ENCODE measurements around the gene RAVER2.
"Not testable (repeated sequence)": the region's sequence is repeated elsewhere in the genome, so short reads cannot be mapped to it uniquely, and the experiment has no call there.

RAVER2 gene

GRCh38 chr1:64744492-64745180 lies at the start of gene RAVER2:
Gene RAVER2 (plus strand): TSS chr1:64745075. CDS start chr1:64745173, 98 bp downstream.
- peak; percentile 25 to 30 for DNase-seq (ENCODE audit: low read depth in 2 of 2)

GRCh38 chr1:64696879-64697278 lies 48.0 kb upstream of the RAVER2 start:
- no peak for DNase-seq (ENCODE audit: low read depth in 2 of 2)

DNA sequence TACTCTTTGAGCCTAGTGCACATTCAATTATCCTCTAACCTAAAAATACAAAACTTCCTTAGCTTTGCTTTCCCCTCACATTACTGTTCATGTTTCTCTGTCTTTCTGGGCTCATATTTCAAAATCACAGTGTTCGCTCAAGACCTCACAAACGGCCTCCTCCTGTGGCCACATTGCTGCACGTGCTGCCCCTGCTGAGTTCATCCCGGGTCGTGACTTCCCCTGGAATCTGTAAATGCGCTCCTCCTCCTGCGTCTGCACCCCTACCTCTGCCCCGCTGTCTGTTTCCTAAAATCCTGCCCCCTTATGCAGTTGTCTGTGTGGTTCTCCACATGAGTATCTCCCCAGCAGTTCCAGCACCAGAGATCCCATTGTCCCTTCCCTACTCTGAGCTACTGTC lies 45.5 kb upstream of the RAVER2 start:
- no peak for DNase-seq (ENCODE audit: low read depth in 2 of 2)

DNA sequence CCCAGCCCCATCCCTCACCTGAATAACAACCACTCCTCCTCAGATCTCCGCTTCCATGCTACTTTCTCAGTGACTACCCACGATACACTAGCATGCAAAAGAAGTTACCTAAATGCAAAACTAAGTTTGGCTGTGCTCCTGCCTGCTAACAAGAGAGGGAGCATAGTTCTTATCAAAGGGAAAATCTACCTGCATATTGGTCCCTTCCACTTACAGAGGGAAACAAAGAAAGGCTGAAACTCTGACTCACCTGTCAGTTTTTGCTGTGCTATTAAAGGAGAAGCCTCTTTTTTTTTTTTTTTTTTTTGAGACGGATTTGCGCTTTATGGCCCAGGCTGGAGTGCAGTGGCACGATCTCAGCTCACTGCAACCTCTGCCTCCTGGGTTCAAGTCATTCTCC lies 43.8 kb upstream of the RAVER2 start:
- no peak for DNase-seq (ENCODE audit: low read depth in 2 of 2)

GRCh38 chr1:64701886-64702285 lies 43.0 kb upstream of the RAVER2 start:
- DNase-seq (ENCODE audit: low read depth in 2 of 2): no peak

DNA sequence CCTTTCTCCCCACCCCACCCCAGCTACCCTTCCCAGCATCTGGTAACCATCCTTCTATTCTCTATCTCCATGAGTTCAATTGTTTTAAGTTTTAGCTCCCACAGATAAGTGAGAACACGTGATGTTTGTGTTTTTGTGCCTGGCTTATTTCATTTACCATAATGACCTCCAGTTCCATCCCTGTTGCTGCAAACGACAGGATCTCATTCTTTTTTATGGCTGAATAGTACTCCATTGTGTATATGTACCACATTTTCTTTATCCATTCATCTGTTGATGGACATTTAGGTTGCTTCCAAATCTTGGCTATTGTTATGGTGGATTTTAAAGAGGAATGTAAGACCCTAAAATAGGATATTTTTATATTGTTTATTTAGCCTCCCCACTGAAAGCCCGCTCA lies 42.2 kb upstream of the RAVER2 start:
- not testable (repeated sequence) for DNase-seq (ENCODE audit: low read depth in 2 of 2)

GRCh38 chr1:64703600-64703999 lies 41.3 kb upstream of the RAVER2 start:
- no peak for DNase-seq (ENCODE audit: low read depth in 2 of 2)

GRCh38 chr1:64705591-64705990 lies 39.3 kb upstream of the RAVER2 start:
- no peak for DNase-seq (ENCODE audit: low read depth in 2 of 2)

GRCh38 chr1:64711266-64711665 lies 33.6 kb upstream of the RAVER2 start:
- DNase-seq (ENCODE audit: low read depth in 2 of 2): no peak

DNA sequence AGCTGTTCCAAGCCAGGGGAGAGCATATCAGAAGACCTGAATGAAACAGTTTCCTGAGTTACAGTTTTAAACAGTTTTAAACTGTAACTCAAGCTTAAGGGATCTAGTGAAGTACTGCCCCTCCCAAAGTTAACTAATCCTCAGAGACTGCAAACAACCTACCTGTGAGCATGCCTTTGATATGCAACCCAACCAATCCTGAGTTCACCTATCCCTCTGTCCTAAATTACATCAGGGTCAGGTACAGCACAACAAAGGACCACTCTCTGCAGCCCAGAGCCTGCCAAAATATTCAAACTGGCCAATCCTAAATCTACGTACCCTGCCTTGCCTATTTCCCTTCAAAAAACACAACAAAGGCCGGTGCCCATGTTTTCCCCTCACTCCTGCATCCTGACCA lies 32.8 kb upstream of the RAVER2 start:
- DNase-seq (ENCODE audit: low read depth in 2 of 2): no peak

DNA sequence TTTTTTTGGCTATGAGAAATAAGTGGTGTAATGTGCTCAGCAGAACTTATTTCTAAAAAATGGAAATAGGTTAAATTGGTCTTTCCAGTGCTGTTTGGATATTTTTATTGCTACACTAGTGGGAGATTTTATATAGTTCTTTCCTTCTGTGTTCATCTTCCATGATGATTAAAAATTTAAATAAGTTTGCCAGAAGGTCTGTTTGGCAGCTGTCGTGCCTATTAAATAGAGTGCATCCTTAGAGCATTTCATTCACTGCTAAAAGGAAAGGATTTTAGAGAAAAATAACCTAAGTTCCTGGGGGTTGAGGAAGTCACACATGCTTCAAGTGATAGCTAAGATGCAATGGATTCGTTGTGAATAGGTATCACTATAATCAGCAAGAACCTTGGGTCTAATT lies 29.7 kb upstream of the RAVER2 start:
- DNase-seq (ENCODE audit: low read depth in 2 of 2): no peak

- no peak for DNase-seq (ENCODE audit: low read depth in 2 of 2)
Observed at GRCh38 chr1:64721135-64721534, 23.7 kb upstream of the RAVER2 start.

DNA sequence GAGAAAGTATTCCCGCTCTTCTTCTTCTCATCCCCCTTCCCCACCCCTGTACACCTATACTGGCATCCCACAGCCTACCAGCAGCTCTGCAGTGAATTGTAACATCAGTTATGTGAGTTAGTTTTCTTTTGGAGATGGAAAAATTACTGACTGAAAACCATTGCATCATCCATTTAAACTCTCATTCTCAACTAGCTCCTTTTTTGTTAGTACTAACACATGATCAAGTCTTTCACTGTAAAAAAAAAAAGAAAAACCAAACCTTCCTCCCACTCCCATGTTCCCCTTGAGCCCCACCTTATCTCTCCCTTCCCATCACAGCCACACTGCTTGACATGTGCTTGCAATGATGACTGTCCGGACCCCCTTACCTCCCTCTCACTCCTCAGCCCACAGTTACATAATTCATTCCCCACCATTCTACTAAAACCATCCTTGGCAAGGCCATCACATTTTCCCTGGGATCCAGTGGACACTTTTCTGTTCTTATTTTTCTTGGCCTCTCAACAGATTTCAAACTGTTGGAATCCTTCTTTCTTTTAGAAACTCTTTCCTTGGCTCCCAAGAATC lies 23.2 kb upstream of the RAVER2 start:
- DNase-seq (ENCODE audit: low read depth in 2 of 2): no peak

- DNase-seq (ENCODE audit: low read depth in 2 of 2): no peak
Observed at GRCh38 chr1:64727861-64728260, 17.0 kb upstream of the RAVER2 start.

- DNase-seq (ENCODE audit: low read depth in 2 of 2): no peak
Observed at GRCh38 chr1:64733581-64734286, 11.1 kb upstream of the RAVER2 start.

DNA sequence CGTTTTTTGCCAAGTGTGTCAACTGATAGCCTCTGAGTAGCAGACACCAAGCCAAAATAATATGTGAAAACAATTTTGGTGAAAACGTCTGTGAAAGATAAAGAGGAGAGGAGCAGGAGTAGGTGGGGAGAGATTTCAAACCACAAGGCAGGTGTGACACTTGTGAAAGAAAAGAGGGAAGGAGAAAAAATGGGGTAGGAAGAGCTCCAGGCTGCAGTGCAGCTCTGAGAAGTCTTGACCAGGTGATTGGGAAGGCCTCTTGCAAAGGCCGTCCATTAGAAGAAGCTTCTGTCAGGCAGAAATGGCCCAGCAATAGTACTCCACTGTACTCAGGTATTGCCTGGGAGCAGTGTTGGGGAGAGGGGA lies 10.6 kb upstream of the RAVER2 start:
- DNase-seq (ENCODE audit: low read depth in 2 of 2): no peak

GRCh38 chr1:64740687-64741086 lies 4.2 kb upstream of the RAVER2 start:
- DNase-seq (ENCODE audit: low read depth in 2 of 2): not testable (repeated sequence)

- DNase-seq (ENCODE audit: low read depth in 2 of 2): no peak
Observed at GRCh38 chr1:64743954-64744491, 852 bp upstream of the RAVER2 start.

DNA sequence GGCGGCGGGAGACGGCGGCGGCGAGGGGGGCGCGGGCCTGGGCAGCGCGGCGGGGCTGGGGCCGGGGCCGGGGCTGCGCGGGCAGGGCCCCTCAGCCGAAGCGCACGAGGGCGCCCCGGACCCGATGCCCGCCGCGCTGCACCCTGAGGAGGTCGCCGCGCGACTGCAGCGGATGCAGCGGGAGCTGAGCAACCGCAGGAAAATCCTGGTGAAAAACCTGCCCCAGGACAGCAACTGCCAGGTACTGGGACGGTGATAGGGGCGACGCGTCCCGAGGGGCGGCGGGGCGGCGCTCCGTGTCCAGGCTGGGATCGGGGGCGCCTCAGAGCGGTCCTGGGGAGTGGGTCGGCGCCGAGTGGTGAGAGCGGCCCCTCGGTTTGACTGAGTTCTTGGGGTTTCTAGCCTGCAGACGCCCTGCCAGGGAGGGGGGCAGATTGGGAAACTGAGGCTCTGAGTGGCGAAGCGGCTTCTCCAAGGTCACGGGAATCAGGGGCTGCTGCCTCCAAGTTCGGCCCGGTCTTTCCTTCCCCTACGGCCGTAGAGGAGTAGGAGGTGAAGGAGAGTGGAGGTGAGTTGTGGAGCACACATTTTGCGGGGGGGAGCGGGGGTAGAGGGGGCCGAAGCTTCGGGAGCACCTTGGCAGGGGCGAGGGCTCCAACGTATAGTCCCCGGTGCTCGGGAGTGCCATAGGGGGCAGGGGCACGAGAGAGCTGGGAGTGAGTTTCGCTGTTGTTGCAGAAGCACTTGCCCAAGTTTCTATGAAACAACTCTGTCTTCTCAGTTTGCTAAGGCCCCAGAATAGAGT lies 508 bp downstream of the RAVER2 start:
- no peak for DNase-seq (ENCODE audit: low read depth in 2 of 2)

DNA sequence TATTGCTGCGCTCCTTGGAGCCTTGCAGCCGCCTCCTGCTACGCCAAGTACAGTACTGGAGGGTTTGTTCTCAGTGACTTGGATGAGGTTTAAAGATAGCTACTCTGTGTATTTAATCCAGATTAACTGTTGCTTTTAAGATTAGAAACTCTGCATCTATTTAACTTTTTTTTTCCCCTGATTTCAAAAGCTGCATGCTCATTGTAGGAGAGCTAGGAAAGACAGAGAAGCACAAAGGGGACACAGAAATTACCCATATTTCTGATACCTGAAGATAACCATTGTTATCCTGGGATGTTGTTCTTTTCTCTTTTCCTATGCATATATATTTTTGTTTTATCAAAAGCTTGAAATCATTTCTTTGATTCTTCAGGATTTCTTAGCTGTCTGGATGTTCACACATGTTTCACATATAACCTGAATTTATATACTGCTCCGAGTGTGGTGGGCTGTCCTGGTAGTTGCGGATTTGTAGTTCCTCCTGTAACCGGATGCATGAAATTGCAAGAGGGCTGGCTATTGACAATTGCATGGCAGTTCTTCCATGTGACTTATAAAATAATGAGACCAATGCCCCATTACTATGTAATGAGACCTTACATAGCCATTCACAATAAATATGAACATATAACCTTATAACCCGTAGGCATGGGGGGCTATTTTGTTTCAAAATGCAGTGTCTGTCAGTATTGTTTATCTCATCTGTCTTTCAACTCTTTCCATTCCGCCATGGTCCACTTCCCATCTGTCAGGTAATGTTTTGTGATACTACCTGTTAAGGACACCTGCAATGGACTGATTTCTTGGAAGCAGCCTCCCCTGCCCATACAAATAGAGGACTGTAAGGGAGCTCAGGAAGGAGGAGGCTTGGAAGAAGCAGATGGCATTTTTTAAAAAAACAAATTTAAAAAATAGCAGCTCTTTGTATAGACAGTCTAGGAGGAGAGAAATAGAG lies 1.4 kb downstream of the RAVER2 start:
- no peak for DNase-seq (ENCODE audit: low read depth in 2 of 2)

DNA sequence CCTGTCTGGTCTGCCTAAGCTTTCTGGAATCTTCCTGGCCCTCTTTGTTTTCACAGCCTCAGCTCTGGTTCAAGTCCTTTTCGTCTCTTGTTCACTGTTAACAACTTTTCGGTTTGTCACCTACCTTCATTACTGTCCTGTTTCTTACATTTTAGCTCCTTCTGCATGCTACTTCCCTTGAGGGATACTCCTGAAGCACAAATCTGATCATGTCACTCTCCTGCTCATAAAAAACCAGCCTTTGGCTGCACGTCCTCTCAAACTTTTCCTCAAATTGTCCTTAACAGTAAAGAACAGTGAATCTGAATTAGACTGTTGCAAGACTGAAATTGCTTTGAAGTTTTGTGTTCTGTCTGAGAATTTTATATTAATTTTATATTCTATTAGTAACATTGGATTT lies 3.3 kb downstream of the RAVER2 start:
- no peak for DNase-seq (ENCODE audit: low read depth in 2 of 2)
